Measurements from ENCODE around the gene F2R.

- TF ChIP-seq GATA3 (IDR thresholded peaks at IDR 0.05; ENCODE audit: low read depth, low read length) (no peak), GATA2 (IDR thresholded peaks at IDR 0.05; ENCODE audit: low read depth, low read length) (no peak)
Measured at GRCh38 chr5:76682387-76682786, 33.5 kb upstream of the F2R start.
